WTC11 (cell line): ENCODE measurements around the gene IST1. TPM values are rescaled to one million over a fixed set of nuclear protein-coding genes. Genes with fewer than 3 reads are reported as not detected.

Experiments
- ATAC-seq: fragments of 200-7000 bp; cut with Tn5 transposase; 2 replicates; pipeline ENCODE4 v1.10.0; 2021; ENCODE audit warnings: mild to moderate bottlenecking, moderate library complexity
- CTCF ChIA-PET: fragments of 300-600 bp; sonication (Branson Sonifier 250); formaldehyde crosslinking; loops from one replicate; lab custom pipeline; 2021; ENCODE audit warnings: antibody characterized with exemption; lab: Charles Lee
- POLR2A ChIA-PET: fragments of 350-600 bp; sonication (Branson Sonifier 250); formaldehyde crosslinking; loops from one replicate; lab custom pipeline; 2021; ENCODE audit warnings: antibody characterized with exemption; lab: Charles Lee
- DNase-seq: peaks from one replicate; pipeline ENCODE4 v3.0.0; 2021; ENCODE audit warnings: low spot score
- H3K27ac Mint-ChIP-seq: 2 replicates; pipeline ENCODE4 v1.8.0; 2021; ENCODE audit warnings: mixed read lengths
- H3K27me3 Mint-ChIP-seq: 2 replicates; pipeline ENCODE4 v1.8.0; 2021; ENCODE audit warnings: low read depth, mild to moderate bottlenecking, moderate library complexity, mixed read lengths
- H3K36me3 Mint-ChIP-seq: 2 replicates; pipeline ENCODE4 v1.8.0; 2021; ENCODE audit warnings: mixed read lengths
- H3K4me1 Mint-ChIP-seq: 2 replicates; pipeline ENCODE4 v1.8.0; 2022; ENCODE audit warnings: mixed read lengths
- H3K4me3 Mint-ChIP-seq: 2 replicates; pipeline ENCODE4 v1.8.0; 2021; ENCODE audit warnings: mild to moderate bottlenecking, moderate library complexity, mixed read lengths
- H3K9me3 Mint-ChIP-seq: 2 replicates; pipeline ENCODE4 v1.8.0; 2021; ENCODE audit warnings: mixed read lengths
- CREB1 ChIP-seq: sonication (generic); formaldehyde crosslinking; IDR thresholded peaks from 2 replicates; pipeline ENCODE4 v1.8.0; 2023; ENCODE audit warnings: mild to moderate bottlenecking, missing genetic modification reagents
- ESRRA ChIP-seq: sonication (generic); formaldehyde crosslinking; IDR thresholded peaks from 2 replicates; pipeline ENCODE4 v1.8.1; 2022; ENCODE audit warnings: mild to moderate bottlenecking, missing genetic modification reagents, borderline replicate concordance
- FOXJ3 ChIP-seq: sonication (generic); formaldehyde crosslinking; IDR thresholded peaks from 2 replicates; pipeline ENCODE4 v1.9.0; 2021; ENCODE audit warnings: missing genetic modification reagents, mild to moderate bottlenecking, borderline replicate concordance
- GABPB1 ChIP-seq: sonication (generic); formaldehyde crosslinking; IDR thresholded peaks from 2 replicates; pipeline ENCODE4 v1.8.1; 2023; ENCODE audit warnings: mild to moderate bottlenecking, missing genetic modification reagents
- GRHL2 ChIP-seq: fragments of 250-450 bp; sonication (Bioruptor Pico); IDR thresholded peaks from 2 replicates; pipeline ENCODE4 v1.8.0; 2022; ENCODE audit warnings: mild to moderate bottlenecking, moderate library complexity; ENCODE audit not compliant: insufficient replicate concordance, severe bottlenecking
- MXD4 ChIP-seq: fragments of 250-450 bp; sonication (Bioruptor Pico); IDR thresholded peaks from 2 replicates; pipeline ENCODE4 v1.8.0; 2021; ENCODE audit warnings: mild to moderate bottlenecking, moderate library complexity, borderline replicate concordance
- NR2C2 ChIP-seq: sonication (generic); formaldehyde crosslinking; IDR thresholded peaks from 2 replicates; pipeline ENCODE4 v1.8.0; 2022; ENCODE audit warnings: mild to moderate bottlenecking, missing genetic modification reagents
- PREB ChIP-seq: sonication (generic); formaldehyde crosslinking; IDR thresholded peaks from 2 replicates; pipeline ENCODE4 v1.8.1; 2022; ENCODE audit warnings: mild to moderate bottlenecking, missing genetic modification reagents, moderate library complexity, borderline replicate concordance
- RELA ChIP-seq: sonication (generic); formaldehyde crosslinking; IDR thresholded peaks from 2 replicates; pipeline ENCODE4 v1.8.1; 2022; ENCODE audit warnings: missing genetic modification reagents, mild to moderate bottlenecking, borderline replicate concordance
- RORB ChIP-seq: fragments of 250-450 bp; sonication (Bioruptor Pico); IDR thresholded peaks from 2 replicates; pipeline ENCODE4 v1.9.0; 2021; ENCODE audit warnings: mild to moderate bottlenecking
- SMAD3 ChIP-seq: sonication (generic); formaldehyde crosslinking; IDR thresholded peaks from 2 replicates; pipeline ENCODE4 v1.8.0; 2022; ENCODE audit warnings: missing genetic modification reagents, mild to moderate bottlenecking, borderline replicate concordance
- SMAD4 ChIP-seq: sonication (generic); formaldehyde crosslinking; IDR thresholded peaks from 2 replicates; pipeline ENCODE4 v1.8.0; 2022; ENCODE audit warnings: mild to moderate bottlenecking, missing genetic modification reagents
- SOX15 ChIP-seq: fragments of 250-450 bp; sonication (Bioruptor Pico); IDR thresholded peaks from 2 replicates; pipeline ENCODE4 v1.9.0; 2021; ENCODE audit warnings: mild to moderate bottlenecking
- SP1 ChIP-seq: sonication (generic); formaldehyde crosslinking; conservative IDR thresholded peaks from 2 replicates; pipeline ENCODE4 v1.8.1; 2022; ENCODE audit warnings: missing genetic modification reagents
- TCF7 ChIP-seq: sonication (generic); formaldehyde crosslinking; IDR thresholded peaks from 2 replicates; pipeline ENCODE4 v1.8.0; 2022; ENCODE audit warnings: mild to moderate bottlenecking, low read depth, missing genetic modification reagents, moderate library complexity
- TP53 ChIP-seq: sonication (generic); formaldehyde crosslinking; IDR thresholded peaks from 2 replicates; pipeline ENCODE4 v1.8.1; 2023; ENCODE audit warnings: mild to moderate bottlenecking, missing genetic modification reagents
- ZMAT4 ChIP-seq: fragments of 250-450 bp; sonication (Bioruptor Pico); IDR thresholded peaks from 2 replicates; pipeline ENCODE4 v1.9.0; 2021; ENCODE audit warnings: mild to moderate bottlenecking
- ZNF138 ChIP-seq: sonication (generic); formaldehyde crosslinking; conservative IDR thresholded peaks from 2 replicates; pipeline ENCODE4 v1.8.1; 2022; ENCODE audit warnings: mild to moderate bottlenecking, moderate library complexity, missing genetic modification reagents
- ZNF232 ChIP-seq: sonication (generic); formaldehyde crosslinking; IDR thresholded peaks from 2 replicates; pipeline ENCODE4 v1.8.0; 2022; ENCODE audit warnings: mild to moderate bottlenecking, missing genetic modification reagents
- ZNF423 ChIP-seq: fragments of 250-450 bp; sonication (Bioruptor Pico); IDR thresholded peaks from 2 replicates; pipeline ENCODE4 v2.1.2; 2022; ENCODE audit warnings: mild to moderate bottlenecking, moderate library complexity
- ZNF671 ChIP-seq: fragments of 250-450 bp; sonication (Bioruptor Pico); IDR thresholded peaks from 2 replicates; pipeline ENCODE4 v1.8.0; 2021; ENCODE audit warnings: mild to moderate bottlenecking
- total RNA-seq: library from RNA; stranded (reverse); gene quantifications from 3 replicates; pipeline ENCODE4 v1.2.3, GENCODE V29; 2021
- TF ChIP-seq, protein P1 (sequence below): fragments of 250-450 bp; sonication (Bioruptor Pico); IDR thresholded peaks from 2 replicates; pipeline ENCODE4 v1.8.0; 2021; ENCODE audit warnings: mild to moderate bottlenecking
- TF ChIP-seq, protein P2 (sequence below): sonication (generic); formaldehyde crosslinking; IDR thresholded peaks from 2 replicates; pipeline ENCODE4 v1.8.1; 2022; ENCODE audit warnings: low read depth, missing genetic modification reagents, borderline replicate concordance
- TF ChIP-seq, protein P3 (sequence below): sonication (generic); formaldehyde crosslinking; IDR thresholded peaks from 2 replicates; pipeline ENCODE4 v1.8.1; 2023; ENCODE audit warnings: mild to moderate bottlenecking, moderate library complexity, missing genetic modification reagents
- TF ChIP-seq, protein P4 (sequence below): sonication (generic); formaldehyde crosslinking; IDR thresholded peaks from 2 replicates; pipeline ENCODE4 v1.8.0; 2022; ENCODE audit warnings: mild to moderate bottlenecking, missing genetic modification reagents

Gene IST1
- total RNA-seq, 1 experiment from 2014 or later = 272 TPM

DNA sequence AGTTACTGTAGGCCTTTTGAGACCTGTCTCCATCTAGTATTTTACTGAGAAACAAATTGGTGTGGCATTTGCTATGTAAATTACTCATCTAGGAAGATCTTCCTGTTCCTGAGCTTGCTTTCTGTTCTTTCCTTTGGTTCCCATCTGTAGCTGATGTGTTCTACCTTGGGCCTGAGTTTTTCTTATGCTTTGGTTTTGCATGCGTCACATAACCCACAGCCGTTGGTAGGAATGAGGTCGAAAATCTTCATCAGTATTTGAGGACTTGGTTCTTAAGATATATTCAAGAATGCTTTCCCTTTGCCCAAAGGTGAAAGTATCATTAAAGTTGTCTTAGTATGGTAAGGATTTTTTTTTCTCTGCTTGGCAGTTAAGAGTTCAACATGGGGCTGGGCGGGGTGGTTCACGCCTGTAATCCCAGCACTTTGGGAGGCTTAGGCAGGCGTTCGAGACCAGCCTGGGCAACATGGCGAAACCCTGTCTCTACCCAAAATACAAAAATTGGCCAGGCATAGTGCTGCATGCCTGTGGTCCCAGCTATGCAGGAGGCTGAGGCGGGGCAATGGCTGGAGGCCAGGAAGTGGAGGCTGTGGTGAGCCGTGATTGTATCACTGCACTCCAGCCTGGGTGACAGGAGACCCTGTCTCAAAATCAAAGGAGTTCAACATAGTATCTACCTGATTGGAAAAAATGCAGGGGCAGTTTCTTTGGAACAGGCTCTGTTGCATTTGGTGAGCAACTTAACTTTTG is 28.8 kb downstream of the IST1 start:
- TF ChIP-seq SOX15 (CRISPR knock-in tag) = no peak
- TF ChIP-seq MXD4 (CRISPR knock-in tag) = no peak
- no peak for TF ChIP-seq ZNF671 (CRISPR knock-in tag)
- no peak for TF ChIP-seq ZNF138 (CRISPR knock-in tag)
- no peak for TF ChIP-seq ESRRA (CRISPR knock-in tag)
- no peak for TF ChIP-seq TP53 (CRISPR knock-in tag)
- TF ChIP-seq, protein P1, sequence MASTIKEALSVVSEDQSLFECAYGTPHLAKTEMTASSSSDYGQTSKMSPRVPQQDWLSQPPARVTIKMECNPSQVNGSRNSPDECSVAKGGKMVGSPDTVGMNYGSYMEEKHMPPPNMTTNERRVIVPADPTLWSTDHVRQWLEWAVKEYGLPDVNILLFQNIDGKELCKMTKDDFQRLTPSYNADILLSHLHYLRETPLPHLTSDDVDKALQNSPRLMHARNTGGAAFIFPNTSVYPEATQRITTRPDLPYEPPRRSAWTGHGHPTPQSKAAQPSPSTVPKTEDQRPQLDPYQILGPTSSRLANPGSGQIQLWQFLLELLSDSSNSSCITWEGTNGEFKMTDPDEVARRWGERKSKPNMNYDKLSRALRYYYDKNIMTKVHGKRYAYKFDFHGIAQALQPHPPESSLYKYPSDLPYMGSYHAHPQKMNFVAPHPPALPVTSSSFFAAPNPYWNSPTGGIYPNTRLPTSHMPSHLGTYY = no peak
- no peak for TF ChIP-seq ZNF232
- no peak for TF ChIP-seq PREB (CRISPR knock-in tag)
- no peak for DNase-seq
- POLR2A ChIA-PET = no interaction called here
- no peaks in the 10 kb centered on the region for H3K27me3 Mint-ChIP-seq
- no peak for ATAC-seq
- no peak overlapping the region for H3K4me3 Mint-ChIP-seq
- CTCF ChIA-PET = interaction anchor here (2.1 to 2.3 kb wide), 2 partner anchors 37 to 41 kb away, joined by 7 to 10 read pairs; no protein-coding TSS in a partner anchor
- no peaks in the 10 kb centered on the region for H3K4me1 Mint-ChIP-seq
- no peak overlapping the region for H3K27ac Mint-ChIP-seq
- H3K36me3 Mint-ChIP-seq = peaks cover 94% of the 10 kb centered on the region
- no peaks in the 10 kb centered on the region for H3K9me3 Mint-ChIP-seq

- ATAC-seq = no peak
- no peak for TF ChIP-seq MXD4 (CRISPR knock-in tag)
- no peak for TF ChIP-seq TCF7 (CRISPR knock-in tag)
- TF ChIP-seq, protein P2, sequence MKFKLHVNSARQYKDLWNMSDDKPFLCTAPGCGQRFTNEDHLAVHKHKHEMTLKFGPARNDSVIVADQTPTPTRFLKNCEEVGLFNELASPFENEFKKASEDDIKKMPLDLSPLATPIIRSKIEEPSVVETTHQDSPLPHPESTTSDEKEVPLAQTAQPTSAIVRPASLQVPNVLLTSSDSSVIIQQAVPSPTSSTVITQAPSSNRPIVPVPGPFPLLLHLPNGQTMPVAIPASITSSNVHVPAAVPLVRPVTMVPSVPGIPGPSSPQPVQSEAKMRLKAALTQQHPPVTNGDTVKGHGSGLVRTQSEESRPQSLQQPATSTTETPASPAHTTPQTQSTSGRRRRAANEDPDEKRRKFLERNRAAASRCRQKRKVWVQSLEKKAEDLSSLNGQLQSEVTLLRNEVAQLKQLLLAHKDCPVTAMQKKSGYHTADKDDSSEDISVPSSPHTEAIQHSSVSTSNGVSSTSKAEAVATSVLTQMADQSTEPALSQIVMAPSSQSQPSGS (CRISPR knock-in tag) = no peak
- TF ChIP-seq NR2C2 (CRISPR knock-in tag) = no peak
- no peak for TF ChIP-seq RORB (CRISPR knock-in tag)
- TF ChIP-seq GRHL2 (CRISPR knock-in tag) = no peak
- TF ChIP-seq SP1 = no peak
- TF ChIP-seq, all 79 proteins: peak for 0
- ChIA-PET POLR2A (no interaction called here), CTCF (interaction anchor here (2.3 kb wide), 1 partner anchor 37 kb away, joined by 10 read pairs; no protein-coding TSS in a partner anchor)
- Mint-ChIP-seq H3K4me3 (no peak overlapping the region), H3K27ac (no peak overlapping the region), H3K4me1 (no peaks in the 10 kb centered on the region), H3K36me3 (peaks cover 91% of the 10 kb centered on the region), H3K9me3 (no peaks in the 10 kb centered on the region), H3K27me3 (no peaks in the 10 kb centered on the region)
- no peak for DNase-seq
Observed at GRCh38 chr16:71924710-71925109, 29.4 kb downstream of the IST1 start.

- ChIA-PET CTCF (no interaction called here), POLR2A (no interaction called here)
- Mint-ChIP-seq H3K4me3 (no peak overlapping the region), H3K27me3 (no peaks in the 10 kb centered on the region), H3K27ac (no peak overlapping the region), H3K36me3 (peaks cover 79% of the 10 kb centered on the region), H3K9me3 (no peaks in the 10 kb centered on the region), H3K4me1 (no peaks in the 10 kb centered on the region)
- DNase-seq (no peak), ATAC-seq (no peak)
- TF ChIP-seq RELA = no peak
- no peak for TF ChIP-seq GABPB1 (CRISPR knock-in tag)
- no peak for TF ChIP-seq FOXJ3
- TF ChIP-seq, protein P3, sequence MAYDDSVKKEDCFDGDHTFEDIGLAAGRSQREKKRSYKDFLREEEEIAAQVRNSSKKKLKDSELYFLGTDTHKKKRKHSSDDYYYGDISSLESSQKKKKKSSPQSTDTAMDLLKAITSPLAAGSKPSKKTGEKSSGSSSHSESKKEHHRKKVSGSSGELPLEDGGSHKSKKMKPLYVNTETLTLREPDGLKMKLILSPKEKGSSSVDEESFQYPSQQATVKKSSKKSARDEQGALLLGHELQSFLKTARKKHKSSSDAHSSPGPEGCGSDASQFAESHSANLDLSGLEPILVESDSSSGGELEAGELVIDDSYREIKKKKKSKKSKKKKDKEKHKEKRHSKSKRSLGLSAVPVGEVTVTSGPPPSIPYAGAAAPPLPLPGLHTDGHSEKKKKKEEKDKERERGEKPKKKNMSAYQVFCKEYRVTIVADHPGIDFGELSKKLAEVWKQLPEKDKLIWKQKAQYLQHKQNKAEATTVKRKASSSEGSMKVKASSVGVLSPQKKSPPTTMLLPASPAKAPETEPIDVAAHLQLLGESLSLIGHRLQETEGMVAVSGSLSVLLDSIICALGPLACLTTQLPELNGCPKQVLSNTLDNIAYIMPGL = no peak
- TF ChIP-seq ZMAT4 = no peak
- no peak for TF ChIP-seq SMAD3 (CRISPR knock-in tag)
- no peak for TF ChIP-seq SMAD4 (CRISPR knock-in tag)
- TF ChIP-seq ZNF671 (CRISPR knock-in tag) = no peak
- no peak for TF ChIP-seq CREB1
- TF ChIP-seq, protein P4, sequence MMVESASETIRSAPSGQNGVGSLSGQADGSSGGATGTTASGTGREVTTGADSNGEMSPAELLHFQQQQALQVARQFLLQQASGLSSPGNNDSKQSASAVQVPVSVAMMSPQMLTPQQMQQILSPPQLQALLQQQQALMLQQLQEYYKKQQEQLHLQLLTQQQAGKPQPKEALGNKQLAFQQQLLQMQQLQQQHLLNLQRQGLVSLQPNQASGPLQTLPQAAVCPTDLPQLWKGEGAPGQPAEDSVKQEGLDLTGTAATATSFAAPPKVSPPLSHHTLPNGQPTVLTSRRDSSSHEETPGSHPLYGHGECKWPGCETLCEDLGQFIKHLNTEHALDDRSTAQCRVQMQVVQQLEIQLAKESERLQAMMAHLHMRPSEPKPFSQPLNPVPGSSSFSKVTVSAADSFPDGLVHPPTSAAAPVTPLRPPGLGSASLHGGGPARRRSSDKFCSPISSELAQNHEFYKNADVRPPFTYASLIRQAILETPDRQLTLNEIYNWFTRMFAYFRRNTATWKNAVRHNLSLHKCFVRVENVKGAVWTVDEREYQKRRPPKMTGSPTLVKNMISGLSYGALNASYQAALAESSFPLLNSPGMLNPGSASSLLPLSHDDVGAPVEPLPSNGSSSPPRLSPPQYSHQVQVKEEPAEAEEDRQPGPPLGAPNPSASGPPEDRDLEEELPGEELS (CRISPR knock-in tag) = no peak
- no peak for TF ChIP-seq ZNF423 (CRISPR knock-in tag)
Observed at GRCh38 chr16:71927383-71927782, 32.1 kb downstream of the IST1 start.
